HCT116 (cell line): ENCODE measurements around the gene MADCAM1.
A peak's percentile ranks its signal among the peaks of the same experiment; 100 is the strongest.

ENCODE experiments used
- CEBPB ChIP-seq: IDR thresholded peaks from 2 replicates; pipeline ENCODE4 v1.6.1; 2012; ENCODE audit warnings: low read depth
- POLR2AphosphoS5 ChIP-seq: IDR thresholded peaks from 2 replicates; pipeline ENCODE4 v1.6.1; 2011; ENCODE audit warnings: mild to moderate bottlenecking, low read depth, low read length, moderate library complexity
- TF ChIP-seq, protein P1 (sequence below), 3 experiments: fragments of 200-600 bp in 1 of 3; sonication (generic) in 1 of 3; IDR thresholded peaks in 2 of 3; conservative IDR thresholded peaks in 1 of 3; 2 replicates each; pipeline ENCODE4 v1.5.1; 2012 to 2017; ENCODE audit warnings: low read depth in 2 of 3, low read length in 2 of 3, antibody characterized with exemption in 1 of 3, borderline replicate concordance in 1 of 3, control low read depth in 1 of 3, mild to moderate bottlenecking in 1 of 3, mixed read lengths in 1 of 3, mixed run types in 1 of 3, moderate library complexity in 1 of 3; ENCODE audit not compliant: insufficient read depth in 1 of 3
- TF ChIP-seq, protein P2 (sequence below): IDR thresholded peaks from 2 replicates; pipeline ENCODE4 v1.6.1; 2012
- TF ChIP-seq, protein P3 (sequence below): IDR thresholded peaks from 2 replicates; pipeline ENCODE4 v1.6.1; 2012; ENCODE audit warnings: low read depth

DNA sequence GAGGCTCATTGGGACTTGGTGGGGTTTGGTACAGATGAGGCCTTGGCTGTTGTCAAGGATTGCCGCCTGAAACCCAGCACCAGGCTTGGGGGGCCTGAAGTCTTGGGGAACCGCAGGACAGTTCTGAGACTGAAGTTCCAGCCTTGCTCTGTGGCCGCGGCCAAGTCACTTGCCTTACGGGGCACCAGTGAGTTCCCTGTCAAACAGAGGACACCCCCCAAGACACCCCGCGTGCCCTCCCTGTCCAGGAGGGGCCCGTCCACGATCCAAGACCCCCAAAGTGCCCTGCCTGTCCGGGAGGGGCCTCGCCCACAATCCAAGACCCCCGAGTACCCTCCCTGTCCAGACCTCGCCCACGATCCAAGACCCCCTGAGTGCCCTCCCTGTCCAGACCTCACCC is 37.8 kb downstream of the MADCAM1 start:
- TF ChIP-seq CEBPB (no peak), POLR2AphosphoS5 (no peak)
- TF ChIP-seq, protein P1, sequence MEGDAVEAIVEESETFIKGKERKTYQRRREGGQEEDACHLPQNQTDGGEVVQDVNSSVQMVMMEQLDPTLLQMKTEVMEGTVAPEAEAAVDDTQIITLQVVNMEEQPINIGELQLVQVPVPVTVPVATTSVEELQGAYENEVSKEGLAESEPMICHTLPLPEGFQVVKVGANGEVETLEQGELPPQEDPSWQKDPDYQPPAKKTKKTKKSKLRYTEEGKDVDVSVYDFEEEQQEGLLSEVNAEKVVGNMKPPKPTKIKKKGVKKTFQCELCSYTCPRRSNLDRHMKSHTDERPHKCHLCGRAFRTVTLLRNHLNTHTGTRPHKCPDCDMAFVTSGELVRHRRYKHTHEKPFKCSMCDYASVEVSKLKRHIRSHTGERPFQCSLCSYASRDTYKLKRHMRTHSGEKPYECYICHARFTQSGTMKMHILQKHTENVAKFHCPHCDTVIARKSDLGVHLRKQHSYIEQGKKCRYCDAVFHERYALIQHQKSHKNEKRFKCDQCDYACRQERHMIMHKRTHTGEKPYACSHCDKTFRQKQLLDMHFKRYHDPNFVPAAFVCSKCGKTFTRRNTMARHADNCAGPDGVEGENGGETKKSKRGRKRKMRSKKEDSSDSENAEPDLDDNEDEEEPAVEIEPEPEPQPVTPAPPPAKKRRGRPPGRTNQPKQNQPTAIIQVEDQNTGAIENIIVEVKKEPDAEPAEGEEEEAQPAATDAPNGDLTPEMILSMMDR (IDR thresholded peaks at IDR 0.05 in 2 of 3, conservative IDR thresholded peaks at IDR 0.05 in 1 of 3; ENCODE audit: borderline replicate concordance in 1 of 3, insufficient read depth in 1 of 3, low read depth in 2 of 3, low read length in 2 of 3) = peak in 1 of 3 experiments; percentile 18; a peak in 1 of 6 replicates
- TF ChIP-seq, protein P2, sequence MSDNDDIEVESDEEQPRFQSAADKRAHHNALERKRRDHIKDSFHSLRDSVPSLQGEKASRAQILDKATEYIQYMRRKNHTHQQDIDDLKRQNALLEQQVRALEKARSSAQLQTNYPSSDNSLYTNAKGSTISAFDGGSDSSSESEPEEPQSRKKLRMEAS = no peak
- TF ChIP-seq, protein P3, sequence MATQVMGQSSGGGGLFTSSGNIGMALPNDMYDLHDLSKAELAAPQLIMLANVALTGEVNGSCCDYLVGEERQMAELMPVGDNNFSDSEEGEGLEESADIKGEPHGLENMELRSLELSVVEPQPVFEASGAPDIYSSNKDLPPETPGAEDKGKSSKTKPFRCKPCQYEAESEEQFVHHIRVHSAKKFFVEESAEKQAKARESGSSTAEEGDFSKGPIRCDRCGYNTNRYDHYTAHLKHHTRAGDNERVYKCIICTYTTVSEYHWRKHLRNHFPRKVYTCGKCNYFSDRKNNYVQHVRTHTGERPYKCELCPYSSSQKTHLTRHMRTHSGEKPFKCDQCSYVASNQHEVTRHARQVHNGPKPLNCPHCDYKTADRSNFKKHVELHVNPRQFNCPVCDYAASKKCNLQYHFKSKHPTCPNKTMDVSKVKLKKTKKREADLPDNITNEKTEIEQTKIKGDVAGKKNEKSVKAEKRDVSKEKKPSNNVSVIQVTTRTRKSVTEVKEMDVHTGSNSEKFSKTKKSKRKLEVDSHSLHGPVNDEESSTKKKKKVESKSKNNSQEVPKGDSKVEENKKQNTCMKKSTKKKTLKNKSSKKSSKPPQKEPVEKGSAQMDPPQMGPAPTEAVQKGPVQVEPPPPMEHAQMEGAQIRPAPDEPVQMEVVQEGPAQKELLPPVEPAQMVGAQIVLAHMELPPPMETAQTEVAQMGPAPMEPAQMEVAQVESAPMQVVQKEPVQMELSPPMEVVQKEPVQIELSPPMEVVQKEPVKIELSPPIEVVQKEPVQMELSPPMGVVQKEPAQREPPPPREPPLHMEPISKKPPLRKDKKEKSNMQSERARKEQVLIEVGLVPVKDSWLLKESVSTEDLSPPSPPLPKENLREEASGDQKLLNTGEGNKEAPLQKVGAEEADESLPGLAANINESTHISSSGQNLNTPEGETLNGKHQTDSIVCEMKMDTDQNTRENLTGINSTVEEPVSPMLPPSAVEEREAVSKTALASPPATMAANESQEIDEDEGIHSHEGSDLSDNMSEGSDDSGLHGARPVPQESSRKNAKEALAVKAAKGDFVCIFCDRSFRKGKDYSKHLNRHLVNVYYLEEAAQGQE = no peak
